HepG2 (cell line): ENCODE results near the gene RYK. TPM values are rescaled to one million over a fixed set of nuclear protein-coding genes. Genes with fewer than 3 reads are reported as not detected.

Source experiments
- ESRRA ChIP-seq: sonication (generic); formaldehyde crosslinking; IDR thresholded peaks from 2 replicates; pipeline ENCODE4 v1.5.1; 2020; ENCODE audit warnings: mild to moderate bottlenecking, low read depth, missing genetic modification reagents
- KLF11 ChIP-seq: IDR thresholded peaks from 2 replicates; pipeline ENCODE4 v1.6.1; 2016; ENCODE audit warnings: missing compliant biosample characterization
- MAF1 ChIP-seq: sonication (generic); formaldehyde crosslinking; IDR thresholded peaks from 2 replicates; pipeline ENCODE4 v1.5.0; 2020; ENCODE audit warnings: missing genetic modification reagents, borderline replicate concordance
- NR2F1 ChIP-seq, 2 experiments: fragments of 450-650 bp in 1 of 2; formaldehyde crosslinking in 1 of 2; IDR thresholded peaks; 2 replicates each; pipeline versions ENCODE4 v1.5.0 to v1.6.1; 2016 to 2020; ENCODE audit warnings: mild to moderate bottlenecking in 1 of 2, missing compliant biosample characterization in 1 of 2, missing genetic modification reagents in 1 of 2, moderate library complexity in 1 of 2
- ZBTB33 ChIP-seq: sonication (generic); formaldehyde crosslinking; IDR thresholded peaks from 2 replicates; pipeline ENCODE4 v1.4.0; 2020; ENCODE audit warnings: missing genetic modification reagents
- ZBTB8A ChIP-seq: sonication (generic); formaldehyde crosslinking; IDR thresholded peaks from 2 replicates; pipeline ENCODE4 v1.4.0; 2020; ENCODE audit warnings: mild to moderate bottlenecking, low read depth, missing genetic modification reagents, borderline replicate concordance
- ZKSCAN1 ChIP-seq: fragments of 150-350 bp; IDR thresholded peaks from 2 replicates; pipeline ENCODE4 v1.6.1; 2014; ENCODE audit warnings: low read length
- ZNF205 ChIP-seq: IDR thresholded peaks from 2 replicates; pipeline ENCODE4 v1.6.1; 2018; ENCODE audit warnings: missing biosample characterization, missing genetic modification reagents
- ZNF264 ChIP-seq: sonication (generic); formaldehyde crosslinking; IDR thresholded peaks from 2 replicates; pipeline ENCODE4 v1.4.0; 2020; ENCODE audit warnings: missing genetic modification reagents
- ZNF362 ChIP-seq: sonication (generic); formaldehyde crosslinking; IDR thresholded peaks from 2 replicates; pipeline ENCODE4 v1.4.0; 2020; ENCODE audit warnings: missing genetic modification reagents, mild to moderate bottlenecking, borderline replicate concordance
- ZNF468 ChIP-seq: sonication (generic); formaldehyde crosslinking; IDR thresholded peaks from 2 replicates; pipeline ENCODE4 v1.8.0; 2022; ENCODE audit warnings: mild to moderate bottlenecking, moderate library complexity, missing genetic modification reagents
- ZNF703 ChIP-seq: sonication (generic); formaldehyde crosslinking; IDR thresholded peaks from 2 replicates; pipeline ENCODE4 v1.5.1; 2020; ENCODE audit warnings: missing genetic modification reagents, mild to moderate bottlenecking, moderate library complexity, borderline replicate concordance
- polyA plus RNA-seq, 8 experiments: library from polyadenylated mRNA; depleted of rRNA in 3 of 8; stranded (reverse) in 7 of 8; unstranded in 1 of 8; fragments of >200 nt; fragmentation: Illumina TruSeq in 4 of 8; extraction: Trizol in 4 of 8; gene quantifications; 2 replicates each; pipeline versions ENCODE4 v1.2.1 to v1.2.3, GENCODE V29; 2011 to 2016; ENCODE audit warnings: low read depth in 4 of 8, missing spikeins in 1 of 8, mixed read lengths in 1 of 8; ENCODE audit not compliant: insufficient read depth in 1 of 8
- total RNA-seq, 5 experiments: library from RNA; depleted of rRNA; stranded (reverse); fragments of >200 nt; fragmentation: Illumina TruSeq; extraction: Trizol; gene quantifications; 2 replicates each; pipeline ENCODE4 v1.2.3, GENCODE V29; 2016; ENCODE audit warnings: low read depth in 1 of 5
- TF ChIP-seq, protein P1 (sequence below): sonication (generic); IDR thresholded peaks from 2 replicates; pipeline ENCODE4 v1.6.1; 2016; ENCODE audit warnings: low read depth, borderline replicate concordance
- TF ChIP-seq, protein P2 (sequence below): sonication (generic); formaldehyde crosslinking; IDR thresholded peaks from 2 replicates; pipeline ENCODE4 v1.5.1; 2020; ENCODE audit warnings: missing genetic modification reagents, mild to moderate bottlenecking, borderline replicate concordance
- TF ChIP-seq, protein P3 (sequence below): IDR thresholded peaks from 2 replicates; pipeline ENCODE4 v1.6.1; 2016; ENCODE audit warnings: missing compliant biosample characterization, missing genetic modification reagents, borderline replicate concordance
- TF ChIP-seq, protein P4 (sequence below): sonication (generic); formaldehyde crosslinking; IDR thresholded peaks from 2 replicates; pipeline ENCODE4 v1.5.1; 2020; ENCODE audit warnings: missing genetic modification reagents, mild to moderate bottlenecking, borderline replicate concordance

Gene RYK
- total and polyA plus RNA-seq, 2 of the 13 experiments (the other 11 are each of a cell fraction or from before 2014, with no cell fraction given) = 35.0 to 66.2 TPM

- no peak for TF ChIP-seq ZBTB8A
- no peak for TF ChIP-seq MAF1
- no peak for TF ChIP-seq ZNF264 (CRISPR knock-in tag)
- no peak for TF ChIP-seq ZKSCAN1
- TF ChIP-seq, protein P1, sequence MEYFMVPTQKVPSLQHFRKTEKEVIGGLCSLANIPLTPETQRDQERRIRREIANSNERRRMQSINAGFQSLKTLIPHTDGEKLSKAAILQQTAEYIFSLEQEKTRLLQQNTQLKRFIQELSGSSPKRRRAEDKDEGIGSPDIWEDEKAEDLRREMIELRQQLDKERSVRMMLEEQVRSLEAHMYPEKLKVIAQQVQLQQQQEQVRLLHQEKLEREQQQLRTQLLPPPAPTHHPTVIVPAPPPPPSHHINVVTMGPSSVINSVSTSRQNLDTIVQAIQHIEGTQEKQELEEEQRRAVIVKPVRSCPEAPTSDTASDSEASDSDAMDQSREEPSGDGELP = peak; percentile 40; the same call in 1 of the 2 replicates
- TF ChIP-seq, protein P2, sequence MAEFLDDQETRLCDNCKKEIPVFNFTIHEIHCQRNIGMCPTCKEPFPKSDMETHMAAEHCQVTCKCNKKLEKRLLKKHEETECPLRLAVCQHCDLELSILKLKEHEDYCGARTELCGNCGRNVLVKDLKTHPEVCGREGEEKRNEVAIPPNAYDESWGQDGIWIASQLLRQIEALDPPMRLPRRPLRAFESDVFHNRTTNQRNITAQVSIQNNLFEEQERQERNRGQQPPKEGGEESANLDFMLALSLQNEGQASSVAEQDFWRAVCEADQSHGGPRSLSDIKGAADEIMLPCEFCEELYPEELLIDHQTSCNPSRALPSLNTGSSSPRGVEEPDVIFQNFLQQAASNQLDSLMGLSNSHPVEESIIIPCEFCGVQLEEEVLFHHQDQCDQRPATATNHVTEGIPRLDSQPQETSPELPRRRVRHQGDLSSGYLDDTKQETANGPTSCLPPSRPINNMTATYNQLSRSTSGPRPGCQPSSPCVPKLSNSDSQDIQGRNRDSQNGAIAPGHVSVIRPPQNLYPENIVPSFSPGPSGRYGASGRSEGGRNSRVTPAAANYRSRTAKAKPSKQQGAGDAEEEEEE (CRISPR knock-in tag) = no peak
- TF ChIP-seq ZNF205 (CRISPR knock-in tag) = no peak
- no peak for TF ChIP-seq ZNF468 (CRISPR knock-in tag)
- TF ChIP-seq, protein P3, sequence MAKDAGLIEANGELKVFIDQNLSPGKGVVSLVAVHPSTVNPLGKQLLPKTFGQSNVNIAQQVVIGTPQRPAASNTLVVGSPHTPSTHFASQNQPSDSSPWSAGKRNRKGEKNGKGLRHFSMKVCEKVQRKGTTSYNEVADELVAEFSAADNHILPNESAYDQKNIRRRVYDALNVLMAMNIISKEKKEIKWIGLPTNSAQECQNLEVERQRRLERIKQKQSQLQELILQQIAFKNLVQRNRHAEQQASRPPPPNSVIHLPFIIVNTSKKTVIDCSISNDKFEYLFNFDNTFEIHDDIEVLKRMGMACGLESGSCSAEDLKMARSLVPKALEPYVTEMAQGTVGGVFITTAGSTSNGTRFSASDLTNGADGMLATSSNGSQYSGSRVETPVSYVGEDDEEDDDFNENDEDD (CRISPR knock-in tag) = no peak
- TF ChIP-seq ZNF362 (CRISPR knock-in tag) = no peak
- peak; percentile 82 for TF ChIP-seq ZBTB33 (CRISPR knock-in tag)
- no peak for TF ChIP-seq KLF11 (CRISPR knock-in tag)
- TF ChIP-seq ESRRA (CRISPR knock-in tag) = 0 out of 2 replicates have a peak, but pooled peaks have one; percentile 41
- no peak for TF ChIP-seq ZNF703 (CRISPR knock-in tag)
- TF ChIP-seq, protein P4, sequence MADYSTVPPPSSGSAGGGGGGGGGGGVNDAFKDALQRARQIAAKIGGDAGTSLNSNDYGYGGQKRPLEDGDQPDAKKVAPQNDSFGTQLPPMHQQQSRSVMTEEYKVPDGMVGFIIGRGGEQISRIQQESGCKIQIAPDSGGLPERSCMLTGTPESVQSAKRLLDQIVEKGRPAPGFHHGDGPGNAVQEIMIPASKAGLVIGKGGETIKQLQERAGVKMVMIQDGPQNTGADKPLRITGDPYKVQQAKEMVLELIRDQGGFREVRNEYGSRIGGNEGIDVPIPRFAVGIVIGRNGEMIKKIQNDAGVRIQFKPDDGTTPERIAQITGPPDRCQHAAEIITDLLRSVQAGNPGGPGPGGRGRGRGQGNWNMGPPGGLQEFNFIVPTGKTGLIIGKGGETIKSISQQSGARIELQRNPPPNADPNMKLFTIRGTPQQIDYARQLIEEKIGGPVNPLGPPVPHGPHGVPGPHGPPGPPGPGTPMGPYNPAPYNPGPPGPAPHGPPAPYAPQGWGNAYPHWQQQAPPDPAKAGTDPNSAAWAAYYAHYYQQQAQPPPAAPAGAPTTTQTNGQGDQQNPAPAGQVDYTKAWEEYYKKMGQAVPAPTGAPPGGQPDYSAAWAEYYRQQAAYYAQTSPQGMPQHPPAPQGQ (CRISPR knock-in tag) = no peak
- TF ChIP-seq NR2F1 (CRISPR knock-in tag; IDR thresholded peaks at IDR 0.05) = peak; percentile 80
Measured at GRCh38 chr3:134143828-134144401, 106.7 kb downstream of the RYK start (continued).
